ENCODE data around the gene ZDHHC11.
"Not testable (repeated sequence)": the region's sequence is repeated elsewhere in the genome, so short reads cannot be mapped to it uniquely, and the experiment has no call there.

Gene ZDHHC11

DNA sequence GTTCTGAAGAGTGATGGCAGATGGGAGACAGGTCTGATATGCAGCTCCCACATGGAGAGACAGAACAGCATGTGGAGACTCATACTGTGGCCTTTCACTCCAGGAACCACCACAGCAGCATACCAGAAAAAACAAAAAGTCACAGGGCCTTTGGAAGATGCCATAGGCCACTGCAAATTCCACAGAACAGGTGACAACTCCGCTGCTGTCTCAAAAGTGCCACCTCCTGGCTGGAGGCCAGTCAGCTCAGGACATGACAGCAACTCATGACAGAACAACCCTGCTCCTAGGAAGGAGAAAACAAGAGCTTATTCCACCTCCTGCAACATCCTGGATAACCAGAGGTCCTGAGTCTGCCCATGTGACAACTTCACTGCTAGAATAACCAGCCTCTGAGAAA lies 25.2 kb downstream of the ZDHHC11 start:
- not testable (repeated sequence) for DNase-seq (ENCODE audit: low read depth); H3K4me3 ChIP-seq (ENCODE audit: low read depth, low read length)
- TF ChIP-seq, protein P1, sequence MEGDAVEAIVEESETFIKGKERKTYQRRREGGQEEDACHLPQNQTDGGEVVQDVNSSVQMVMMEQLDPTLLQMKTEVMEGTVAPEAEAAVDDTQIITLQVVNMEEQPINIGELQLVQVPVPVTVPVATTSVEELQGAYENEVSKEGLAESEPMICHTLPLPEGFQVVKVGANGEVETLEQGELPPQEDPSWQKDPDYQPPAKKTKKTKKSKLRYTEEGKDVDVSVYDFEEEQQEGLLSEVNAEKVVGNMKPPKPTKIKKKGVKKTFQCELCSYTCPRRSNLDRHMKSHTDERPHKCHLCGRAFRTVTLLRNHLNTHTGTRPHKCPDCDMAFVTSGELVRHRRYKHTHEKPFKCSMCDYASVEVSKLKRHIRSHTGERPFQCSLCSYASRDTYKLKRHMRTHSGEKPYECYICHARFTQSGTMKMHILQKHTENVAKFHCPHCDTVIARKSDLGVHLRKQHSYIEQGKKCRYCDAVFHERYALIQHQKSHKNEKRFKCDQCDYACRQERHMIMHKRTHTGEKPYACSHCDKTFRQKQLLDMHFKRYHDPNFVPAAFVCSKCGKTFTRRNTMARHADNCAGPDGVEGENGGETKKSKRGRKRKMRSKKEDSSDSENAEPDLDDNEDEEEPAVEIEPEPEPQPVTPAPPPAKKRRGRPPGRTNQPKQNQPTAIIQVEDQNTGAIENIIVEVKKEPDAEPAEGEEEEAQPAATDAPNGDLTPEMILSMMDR (IDR thresholded peaks at IDR 0.05; ENCODE audit: control insufficient read depth, extremely low read depth, insufficient read depth): peak; percentile 26; the same call in 1 of the 2 replicates

DNA sequence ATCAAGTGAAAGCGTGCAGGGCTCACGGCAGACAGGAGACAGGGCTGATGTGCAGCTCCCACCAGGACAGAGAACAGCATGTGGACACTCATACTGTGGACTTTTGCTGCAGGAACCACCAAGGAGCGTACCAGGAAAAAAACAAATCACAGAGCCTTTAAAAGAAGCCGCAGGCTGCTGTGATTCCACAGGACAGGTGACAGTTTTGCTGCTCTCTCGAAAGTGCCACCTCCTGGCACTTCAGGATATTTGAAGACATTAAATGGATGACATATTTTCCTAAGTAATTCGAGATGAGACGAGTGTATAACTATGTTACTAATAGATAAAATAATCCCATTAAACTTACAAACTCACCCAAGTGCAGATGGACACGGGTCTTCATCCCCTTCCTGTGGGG lies 29.3 kb downstream of the ZDHHC11 start:
- H3K4me3 ChIP-seq (ENCODE audit: low read depth, low read length): no peak overlapping the region
- TF ChIP-seq, protein P1 (IDR thresholded peaks at IDR 0.05; ENCODE audit: control insufficient read depth, extremely low read depth, insufficient read depth): peak; percentile 33; the same call in 1 of the 2 replicates
- no peak for DNase-seq (ENCODE audit: low read depth)

DNA sequence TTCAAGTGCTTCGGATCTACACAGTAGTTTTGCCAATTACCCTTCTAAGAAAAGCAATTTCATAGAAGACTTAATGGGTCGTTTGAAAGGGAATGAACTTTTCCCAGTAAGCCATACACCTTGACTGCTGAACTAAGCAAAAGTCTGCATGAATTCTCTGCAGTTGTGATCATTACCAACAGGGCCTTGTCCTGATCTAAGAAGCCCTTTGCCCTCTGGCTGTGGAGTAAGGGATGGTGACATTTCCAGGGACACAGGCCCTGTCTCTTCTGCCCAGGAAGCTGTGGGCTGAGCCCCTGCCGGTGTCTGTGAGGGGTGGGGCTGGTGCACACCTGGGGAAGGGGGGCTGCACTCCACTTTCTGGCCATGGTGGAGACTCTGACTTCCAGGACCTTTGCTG lies 30.5 kb downstream of the ZDHHC11 start:
- TF ChIP-seq, protein P1 (IDR thresholded peaks at IDR 0.05; ENCODE audit: control insufficient read depth, extremely low read depth, insufficient read depth): no peak
- DNase-seq (ENCODE audit: low read depth): no peak
- H3K4me3 ChIP-seq (ENCODE audit: low read depth, low read length): no peak overlapping the region

DNA sequence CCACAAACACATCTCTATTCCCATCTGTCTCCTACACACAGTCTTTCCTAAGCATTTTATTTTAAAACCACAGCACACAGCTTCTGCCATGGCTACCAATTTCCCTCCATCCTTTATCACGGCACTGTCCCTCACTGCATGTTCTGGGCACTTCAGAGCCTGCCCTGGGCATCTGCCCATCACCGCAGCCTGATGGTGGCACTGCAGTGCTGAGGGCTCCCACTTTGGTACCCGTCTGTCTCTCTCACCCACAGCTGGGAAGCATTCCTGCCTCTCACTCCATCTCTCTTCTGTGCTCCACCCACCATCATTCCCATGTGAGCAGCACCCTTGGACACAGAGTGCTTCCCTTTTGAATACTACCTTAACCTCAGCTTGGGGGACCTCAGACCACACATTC lies 31.7 kb downstream of the ZDHHC11 start:
- DNase-seq (ENCODE audit: low read depth): no peak
- H3K4me3 ChIP-seq (ENCODE audit: low read depth, low read length): no peak overlapping the region
- TF ChIP-seq, protein P1 (IDR thresholded peaks at IDR 0.05; ENCODE audit: control insufficient read depth, extremely low read depth, insufficient read depth): no peak

DNA sequence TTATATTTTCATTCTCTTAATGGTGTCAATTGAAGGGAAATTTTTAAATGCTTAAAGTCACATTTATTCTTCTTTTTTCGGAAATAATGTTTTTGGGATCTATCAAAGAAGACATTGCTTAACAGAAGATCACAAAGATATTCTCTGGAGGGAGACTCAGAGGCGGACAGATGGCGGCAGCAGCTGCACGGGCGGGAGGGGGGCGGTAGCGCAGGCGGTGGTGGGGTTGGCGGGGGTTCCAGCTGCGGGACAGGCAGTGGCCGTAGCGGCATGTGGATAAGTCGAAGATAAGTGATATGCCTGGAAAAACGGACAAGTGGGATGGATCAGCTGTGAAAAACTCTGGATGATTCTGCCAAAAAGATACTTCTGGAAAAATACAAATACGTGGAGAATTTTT lies 34.6 kb downstream of the ZDHHC11 start:
- no peak for DNase-seq (ENCODE audit: low read depth)
- no peak overlapping the region for H3K4me3 ChIP-seq (ENCODE audit: low read depth, low read length)

DNA sequence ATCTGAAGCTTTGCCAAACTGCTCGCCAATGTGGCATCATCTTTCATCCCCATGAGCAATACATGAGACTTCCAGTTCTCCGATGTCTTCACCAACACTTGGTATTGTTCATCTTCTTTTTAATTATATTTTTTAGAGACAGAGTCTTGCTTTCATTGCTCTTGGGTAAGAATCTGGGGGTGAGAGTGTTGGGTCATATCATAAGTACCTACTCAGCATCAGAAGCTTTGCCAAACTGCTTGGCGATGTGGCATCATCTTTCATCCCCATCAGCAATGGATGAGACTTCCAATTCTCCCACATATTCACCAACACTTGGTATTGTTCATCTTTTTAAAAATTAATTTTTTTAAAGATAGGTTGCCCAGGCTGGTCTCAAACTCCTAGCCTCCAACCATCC lies 35.3 kb downstream of the ZDHHC11 start:
- no peak overlapping the region for H3K4me3 ChIP-seq (ENCODE audit: low read depth, low read length)
- TF ChIP-seq, protein P1 (IDR thresholded peaks at IDR 0.05; ENCODE audit: control insufficient read depth, extremely low read depth, insufficient read depth): no peak

More for the DNA sequence above, 34.6 kb downstream of the ZDHHC11 start:
- TF ChIP-seq, protein P1 (IDR thresholded peaks at IDR 0.05; ENCODE audit: control insufficient read depth, extremely low read depth, insufficient read depth): no peak

DNA sequence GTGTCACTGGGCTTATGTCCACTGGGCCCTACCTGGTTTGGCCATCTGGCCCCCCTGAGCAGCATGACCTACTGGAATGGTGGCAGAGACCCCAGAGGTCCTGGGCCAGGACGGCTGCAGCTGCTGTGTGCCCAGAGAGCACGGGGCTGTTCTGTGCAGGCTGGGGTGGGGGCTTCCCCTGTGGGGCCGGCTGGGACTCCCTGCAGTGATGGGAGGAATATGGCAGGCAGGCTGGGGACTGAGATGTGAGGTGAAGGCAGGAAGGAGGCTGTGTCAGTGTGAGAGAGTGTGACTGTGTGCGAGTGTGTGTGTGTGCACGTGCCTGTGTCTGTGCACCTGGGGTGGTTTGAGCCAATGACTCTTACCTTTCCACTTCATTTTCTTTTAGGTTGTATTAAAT lies 37.2 kb downstream of the ZDHHC11 start:
- DNase-seq (ENCODE audit: low read depth); H3K4me3 ChIP-seq (ENCODE audit: low read depth, low read length): not testable (repeated sequence)

More for the DNA sequence above, 35.3 kb downstream of the ZDHHC11 start:
- no peak for DNase-seq (ENCODE audit: low read depth)

DNA sequence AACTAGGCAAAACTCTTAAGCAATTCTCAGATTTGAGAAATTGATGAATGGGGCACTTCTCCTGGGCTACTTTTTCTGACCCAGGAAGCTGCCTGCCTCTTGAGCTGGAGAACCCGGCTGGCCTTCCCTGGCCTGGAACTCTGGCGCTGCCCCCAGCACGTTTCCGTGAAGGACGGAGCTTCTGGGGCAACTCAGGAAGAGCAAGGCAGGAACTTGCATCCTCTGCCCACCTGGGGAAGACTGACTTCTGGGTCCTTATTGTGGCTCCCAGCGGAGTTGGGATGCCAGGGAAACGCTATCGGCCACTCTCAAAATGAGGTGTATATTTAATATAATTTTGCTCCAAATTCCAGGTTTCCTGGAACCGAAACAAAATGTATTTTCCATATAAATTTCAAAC lies 39.4 kb downstream of the ZDHHC11 start:
- not testable (repeated sequence) for DNase-seq (ENCODE audit: low read depth)

DNA sequence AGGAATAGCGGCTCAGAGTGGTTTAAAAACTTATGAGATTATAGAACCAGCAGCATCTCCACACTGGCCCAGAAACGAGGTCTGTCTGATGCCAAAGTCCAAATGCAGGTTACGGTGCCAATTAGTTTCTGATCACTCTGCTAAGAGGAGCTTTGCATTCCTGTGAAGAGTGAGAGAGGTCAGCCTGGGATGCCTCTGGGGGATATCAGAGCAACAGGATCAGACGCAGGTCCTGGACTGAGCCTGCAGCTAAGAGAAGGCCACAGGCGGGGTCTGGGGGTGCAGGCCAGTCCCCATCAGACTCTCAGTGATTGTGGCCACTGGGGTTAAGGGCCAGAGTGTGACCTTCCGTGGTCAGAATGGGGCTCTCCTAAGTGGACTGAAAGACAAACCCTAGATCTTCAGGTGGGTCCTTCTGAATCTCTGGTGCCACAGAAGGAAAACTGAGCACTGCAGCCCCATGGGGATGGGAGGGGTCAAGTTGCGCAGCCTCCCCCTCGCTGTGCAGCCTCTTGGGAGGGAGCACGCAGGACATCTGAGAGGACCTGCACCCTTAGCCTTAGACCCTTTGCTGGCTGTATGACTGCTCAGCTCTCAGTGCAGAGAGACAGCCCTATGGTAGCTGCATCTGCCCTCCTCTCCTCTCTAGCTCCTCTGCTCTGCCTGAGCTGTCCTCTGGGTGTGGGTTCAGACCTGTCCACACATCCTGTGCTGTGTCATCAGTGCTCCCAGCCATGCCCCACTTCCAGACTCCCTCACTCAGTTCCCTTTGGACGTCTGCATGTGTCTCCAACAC lies 42.9 kb downstream of the ZDHHC11 start:
- not testable (repeated sequence) for H3K4me3 ChIP-seq (ENCODE audit: low read depth, low read length); DNase-seq (ENCODE audit: low read depth)

More for the DNA sequence above, 39.4 kb downstream of the ZDHHC11 start:
- H3K4me3 ChIP-seq (ENCODE audit: low read depth, low read length): not testable (repeated sequence)
